ENCODE results near the gene SCUBE3. TPM values are rescaled to one million over a fixed set of nuclear protein-coding genes. Genes with fewer than 3 reads are reported as not detected.

The SCUBE3 gene
- polyA plus RNA-seq, 1 donor from 2014 or later, result 7.3 TPM

GRCh38 chr6:35224720-35225119 lies 11.0 kb downstream of the SCUBE3 start:
- TF ChIP-seq EP300 (conservative IDR thresholded peaks at IDR 0.05; ENCODE audit: poor library complexity, severe bottlenecking), result no peak
- no peak for TF ChIP-seq POLR2AphosphoS5 (IDR thresholded peaks at IDR 0.05)
- TF ChIP-seq SMC3 (conservative IDR thresholded peaks at IDR 0.05; ENCODE audit: poor library complexity), result no peak
- no peak for TF ChIP-seq MXI1 (conservative IDR thresholded peaks at IDR 0.05; ENCODE audit: poor library complexity, severe bottlenecking)
- TF ChIP-seq, protein P1, sequence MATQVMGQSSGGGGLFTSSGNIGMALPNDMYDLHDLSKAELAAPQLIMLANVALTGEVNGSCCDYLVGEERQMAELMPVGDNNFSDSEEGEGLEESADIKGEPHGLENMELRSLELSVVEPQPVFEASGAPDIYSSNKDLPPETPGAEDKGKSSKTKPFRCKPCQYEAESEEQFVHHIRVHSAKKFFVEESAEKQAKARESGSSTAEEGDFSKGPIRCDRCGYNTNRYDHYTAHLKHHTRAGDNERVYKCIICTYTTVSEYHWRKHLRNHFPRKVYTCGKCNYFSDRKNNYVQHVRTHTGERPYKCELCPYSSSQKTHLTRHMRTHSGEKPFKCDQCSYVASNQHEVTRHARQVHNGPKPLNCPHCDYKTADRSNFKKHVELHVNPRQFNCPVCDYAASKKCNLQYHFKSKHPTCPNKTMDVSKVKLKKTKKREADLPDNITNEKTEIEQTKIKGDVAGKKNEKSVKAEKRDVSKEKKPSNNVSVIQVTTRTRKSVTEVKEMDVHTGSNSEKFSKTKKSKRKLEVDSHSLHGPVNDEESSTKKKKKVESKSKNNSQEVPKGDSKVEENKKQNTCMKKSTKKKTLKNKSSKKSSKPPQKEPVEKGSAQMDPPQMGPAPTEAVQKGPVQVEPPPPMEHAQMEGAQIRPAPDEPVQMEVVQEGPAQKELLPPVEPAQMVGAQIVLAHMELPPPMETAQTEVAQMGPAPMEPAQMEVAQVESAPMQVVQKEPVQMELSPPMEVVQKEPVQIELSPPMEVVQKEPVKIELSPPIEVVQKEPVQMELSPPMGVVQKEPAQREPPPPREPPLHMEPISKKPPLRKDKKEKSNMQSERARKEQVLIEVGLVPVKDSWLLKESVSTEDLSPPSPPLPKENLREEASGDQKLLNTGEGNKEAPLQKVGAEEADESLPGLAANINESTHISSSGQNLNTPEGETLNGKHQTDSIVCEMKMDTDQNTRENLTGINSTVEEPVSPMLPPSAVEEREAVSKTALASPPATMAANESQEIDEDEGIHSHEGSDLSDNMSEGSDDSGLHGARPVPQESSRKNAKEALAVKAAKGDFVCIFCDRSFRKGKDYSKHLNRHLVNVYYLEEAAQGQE (IDR thresholded peaks at IDR 0.05; ENCODE audit: borderline replicate concordance), result no peak
- TF ChIP-seq, protein P2, sequence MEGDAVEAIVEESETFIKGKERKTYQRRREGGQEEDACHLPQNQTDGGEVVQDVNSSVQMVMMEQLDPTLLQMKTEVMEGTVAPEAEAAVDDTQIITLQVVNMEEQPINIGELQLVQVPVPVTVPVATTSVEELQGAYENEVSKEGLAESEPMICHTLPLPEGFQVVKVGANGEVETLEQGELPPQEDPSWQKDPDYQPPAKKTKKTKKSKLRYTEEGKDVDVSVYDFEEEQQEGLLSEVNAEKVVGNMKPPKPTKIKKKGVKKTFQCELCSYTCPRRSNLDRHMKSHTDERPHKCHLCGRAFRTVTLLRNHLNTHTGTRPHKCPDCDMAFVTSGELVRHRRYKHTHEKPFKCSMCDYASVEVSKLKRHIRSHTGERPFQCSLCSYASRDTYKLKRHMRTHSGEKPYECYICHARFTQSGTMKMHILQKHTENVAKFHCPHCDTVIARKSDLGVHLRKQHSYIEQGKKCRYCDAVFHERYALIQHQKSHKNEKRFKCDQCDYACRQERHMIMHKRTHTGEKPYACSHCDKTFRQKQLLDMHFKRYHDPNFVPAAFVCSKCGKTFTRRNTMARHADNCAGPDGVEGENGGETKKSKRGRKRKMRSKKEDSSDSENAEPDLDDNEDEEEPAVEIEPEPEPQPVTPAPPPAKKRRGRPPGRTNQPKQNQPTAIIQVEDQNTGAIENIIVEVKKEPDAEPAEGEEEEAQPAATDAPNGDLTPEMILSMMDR (IDR thresholded peaks at IDR 0.05; ENCODE audit: poor library complexity, severe bottlenecking), result no peak
- no peak for TF ChIP-seq TAF1 (IDR thresholded peaks at IDR 0.05; ENCODE audit: low read depth)
- TF ChIP-seq RAD21 (conservative IDR thresholded peaks at IDR 0.05), result no peak
- no peak for TF ChIP-seq EZH2 (IDR thresholded peaks at IDR 0.05; ENCODE audit: borderline replicate concordance, insufficient read depth, low read length, poor library complexity, severe bottlenecking)
- no peaks in the 10 kb centered on the region for H3F3A ChIP-seq (ENCODE audit: insufficient read depth, low read length, poor library complexity, severe bottlenecking)
- no peak overlapping the region for H3K4me3 ChIP-seq (ENCODE audit: low read length)
- peaks cover 14% of the 10 kb centered on the region for H3K79me2 ChIP-seq (replicated peaks; ENCODE audit: insufficient read depth, low read length)
- H2AFZ ChIP-seq (ENCODE audit: low read depth, low read length), result no peak overlapping the region
- no peaks in the 10 kb centered on the region for H3K27me3 ChIP-seq (ENCODE audit: insufficient read depth, low read depth, low read length)
- no peaks in the 10 kb centered on the region for H4K20me1 ChIP-seq (ENCODE audit: insufficient read depth)
- no peak overlapping the region for H3K9ac ChIP-seq (ENCODE audit: low read length)
- H3K4me2 ChIP-seq (ENCODE audit: low read length), result no peak overlapping the region
- no peaks in the 10 kb centered on the region for H3K36me3 ChIP-seq (ENCODE audit: insufficient read depth, low read length)
- no peaks in the 10 kb centered on the region for H3K9me3 ChIP-seq (ENCODE audit: low read length)
- H3K27ac ChIP-seq (ENCODE audit: low read length), result no peak overlapping the region
- H3K9me2 ChIP-seq (ENCODE audit: insufficient read depth, low read length), result no peaks in the 10 kb centered on the region

DNA sequence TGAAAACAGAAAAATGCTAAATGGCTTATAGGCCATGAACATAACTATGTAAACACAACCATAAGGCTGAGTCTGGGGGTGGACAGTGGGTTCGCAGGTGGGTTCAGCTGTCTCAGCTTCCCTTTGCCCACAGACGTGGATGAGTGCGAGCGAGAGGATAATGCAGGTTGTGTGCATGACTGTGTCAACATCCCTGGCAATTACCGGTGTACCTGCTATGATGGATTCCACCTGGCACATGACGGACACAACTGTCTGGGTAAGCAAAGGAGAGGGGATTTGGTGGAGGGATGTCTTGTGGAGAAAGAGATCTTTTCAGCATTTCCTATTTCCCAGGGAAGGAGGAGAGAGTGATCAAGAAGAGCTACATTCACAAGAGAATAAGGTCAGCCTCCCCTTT lies 14.7 kb downstream of the SCUBE3 start:
- no peak overlapping the region for H2AFZ ChIP-seq (ENCODE audit: low read depth, low read length)
- H3K27me3 ChIP-seq (ENCODE audit: insufficient read depth, low read depth, low read length), result no peaks in the 10 kb centered on the region
- H3K4me2 ChIP-seq (ENCODE audit: low read length), result no peak overlapping the region
- no peaks in the 10 kb centered on the region for H3F3A ChIP-seq (ENCODE audit: insufficient read depth, low read length, poor library complexity, severe bottlenecking)
- no peak overlapping the region for H3K27ac ChIP-seq (ENCODE audit: low read length)
- no peaks in the 10 kb centered on the region for H4K20me1 ChIP-seq (ENCODE audit: insufficient read depth)
- no peak for TF ChIP-seq TAF1 (IDR thresholded peaks at IDR 0.05; ENCODE audit: low read depth)
- no peak for TF ChIP-seq EZH2 (IDR thresholded peaks at IDR 0.05; ENCODE audit: borderline replicate concordance, insufficient read depth, low read length, poor library complexity, severe bottlenecking)
- TF ChIP-seq RAD21 (conservative IDR thresholded peaks at IDR 0.05), result no peak
- no peak for TF ChIP-seq MXI1 (conservative IDR thresholded peaks at IDR 0.05; ENCODE audit: poor library complexity, severe bottlenecking)
- no peak for TF ChIP-seq SMC3 (conservative IDR thresholded peaks at IDR 0.05; ENCODE audit: poor library complexity)
- TF ChIP-seq, protein P1 (IDR thresholded peaks at IDR 0.05; ENCODE audit: borderline replicate concordance), result no peak
- no peak for TF ChIP-seq POLR2AphosphoS5 (IDR thresholded peaks at IDR 0.05)
- TF ChIP-seq, protein P2 (IDR thresholded peaks at IDR 0.05; ENCODE audit: poor library complexity, severe bottlenecking), result no peak
- no peak for TF ChIP-seq EP300 (conservative IDR thresholded peaks at IDR 0.05; ENCODE audit: poor library complexity, severe bottlenecking)
- H3K9me2 ChIP-seq (ENCODE audit: insufficient read depth, low read length), result no peaks in the 10 kb centered on the region
- no peaks in the 10 kb centered on the region for H3K36me3 ChIP-seq (ENCODE audit: insufficient read depth, low read length)
- H3K4me3 ChIP-seq (ENCODE audit: low read length), result no peak overlapping the region
- peaks cover 3% of the 10 kb centered on the region for H3K79me2 ChIP-seq (replicated peaks; ENCODE audit: insufficient read depth, low read length)
- no peak overlapping the region for H3K9ac ChIP-seq (ENCODE audit: low read length)
- H3K9me3 ChIP-seq (ENCODE audit: low read length), result no peaks in the 10 kb centered on the region
